HG03342 (cell line): ENCODE measurements around the gene TNFSF15.
A peak's percentile ranks its signal among the peaks of the same experiment; 100 is the strongest.

ENCODE experiments used
- ATAC-seq: cut with Tn5 transposase; IDR thresholded peaks from one replicate; pipeline ENCODE4 v1.9.1; 2021; ENCODE audit warnings: mild to moderate bottlenecking, moderate library complexity; ENCODE audit not compliant: unreplicated experiment

The TNFSF15 gene

GRCh38 chr9:114805670-114806525 lies at the start of gene TNFSF15:
TSS of gene TNFSF15 (minus strand) at chr9:114806039. CDS start at chr9:114806012, 27 bp downstream.
- peak; percentile 89 for ATAC-seq

- ATAC-seq: no peak
Observed at GRCh38 chr9:114855488-114855887, 49.6 kb upstream of the TNFSF15 start.

- ATAC-seq: no peak
Observed at GRCh38 chr9:114854736-114855355, 49.0 kb upstream of the TNFSF15 start.

- ATAC-seq: no peak
Observed at GRCh38 chr9:114853071-114853855, 47.4 kb upstream of the TNFSF15 start.

GRCh38 chr9:114852050-114852594 lies 46.3 kb upstream of the TNFSF15 start:
- ATAC-seq: no peak

- no peak for ATAC-seq
Observed at GRCh38 chr9:114851306-114851705, 45.5 kb upstream of the TNFSF15 start.

GRCh38 chr9:114850871-114851270 lies 45.0 kb upstream of the TNFSF15 start:
- ATAC-seq: no peak

- no peak for ATAC-seq
Observed at GRCh38 chr9:114849450-114849849, 43.6 kb upstream of the TNFSF15 start.

GRCh38 chr9:114847492-114848417 lies 41.9 kb upstream of the TNFSF15 start:
- ATAC-seq: no peak

GRCh38 chr9:114845373-114845772 lies 39.5 kb upstream of the TNFSF15 start:
- no peak for ATAC-seq

GRCh38 chr9:114844766-114845165 lies 38.9 kb upstream of the TNFSF15 start:
- no peak for ATAC-seq

- no peak for ATAC-seq
Observed at GRCh38 chr9:114837923-114838322, 32.1 kb upstream of the TNFSF15 start.

GRCh38 chr9:114836769-114837168 lies 30.9 kb upstream of the TNFSF15 start:
- no peak for ATAC-seq

GRCh38 chr9:114834386-114834785 lies 28.5 kb upstream of the TNFSF15 start:
- no peak for ATAC-seq

- no peak for ATAC-seq
Observed at GRCh38 chr9:114830546-114830945, 24.7 kb upstream of the TNFSF15 start.

- ATAC-seq: no peak
Observed at GRCh38 chr9:114829574-114830440, 24.0 kb upstream of the TNFSF15 start.

GRCh38 chr9:114828303-114828650 lies 22.4 kb upstream of the TNFSF15 start:
- no peak for ATAC-seq

- ATAC-seq: no peak
Observed at GRCh38 chr9:114827641-114828302, 21.9 kb upstream of the TNFSF15 start.

GRCh38 chr9:114826431-114826830 lies 20.6 kb upstream of the TNFSF15 start:
- ATAC-seq: no peak
